Vagina (tissue), 2 donors: ENCODE results near the gene MYLK4.

Experiments used
- POLR2A ChIP-seq, 2 donors: fragments of 450-650 bp; IDR thresholded peaks; one replicate each; pipeline ENCODE4 v1.6.1; 2017; ENCODE audit warnings: antibody characterized with exemption in 2 of 2, mild to moderate bottlenecking in 2 of 2, moderate library complexity in 2 of 2
- TF ChIP-seq, protein P1 (sequence below), 3 experiments: fragments of 450-650 bp in 2 of 3; fragments of 200-600 bp in 1 of 3; sonication (generic) in 1 of 3; IDR thresholded peaks; one replicate each; pipeline ENCODE4 v1.5.1; 2017 to 2019; ENCODE audit warnings: antibody characterized with exemption in 3 of 3, mild to moderate bottlenecking in 2 of 3, moderate library complexity in 2 of 3

GRCh38 chr6:2796861-2797260 is 46.1 kb upstream of the MYLK4 start:
- TF ChIP-seq, protein P1, sequence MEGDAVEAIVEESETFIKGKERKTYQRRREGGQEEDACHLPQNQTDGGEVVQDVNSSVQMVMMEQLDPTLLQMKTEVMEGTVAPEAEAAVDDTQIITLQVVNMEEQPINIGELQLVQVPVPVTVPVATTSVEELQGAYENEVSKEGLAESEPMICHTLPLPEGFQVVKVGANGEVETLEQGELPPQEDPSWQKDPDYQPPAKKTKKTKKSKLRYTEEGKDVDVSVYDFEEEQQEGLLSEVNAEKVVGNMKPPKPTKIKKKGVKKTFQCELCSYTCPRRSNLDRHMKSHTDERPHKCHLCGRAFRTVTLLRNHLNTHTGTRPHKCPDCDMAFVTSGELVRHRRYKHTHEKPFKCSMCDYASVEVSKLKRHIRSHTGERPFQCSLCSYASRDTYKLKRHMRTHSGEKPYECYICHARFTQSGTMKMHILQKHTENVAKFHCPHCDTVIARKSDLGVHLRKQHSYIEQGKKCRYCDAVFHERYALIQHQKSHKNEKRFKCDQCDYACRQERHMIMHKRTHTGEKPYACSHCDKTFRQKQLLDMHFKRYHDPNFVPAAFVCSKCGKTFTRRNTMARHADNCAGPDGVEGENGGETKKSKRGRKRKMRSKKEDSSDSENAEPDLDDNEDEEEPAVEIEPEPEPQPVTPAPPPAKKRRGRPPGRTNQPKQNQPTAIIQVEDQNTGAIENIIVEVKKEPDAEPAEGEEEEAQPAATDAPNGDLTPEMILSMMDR (IDR thresholded peaks at IDR 0.05), result no peak
- no peak for TF ChIP-seq POLR2A (IDR thresholded peaks at IDR 0.05)
